Mesenchymal stem cell (in vitro differentiated cells and primary cell): ENCODE data around the gene VMAC.
A peak's percentile ranks its signal among the peaks of the same experiment; 100 is the strongest.

Experiments
- DNase-seq: peaks from one replicate; pipeline ENCODE4 v3.0.0-alpha.2; 2013
- H2AFZ ChIP-seq: one replicate; pipeline ENCODE4 v1.6.1; 2013; ENCODE audit warnings: low read depth, mild to moderate bottlenecking, control low read depth, inconsistent platforms, low read length, moderate library complexity
- H2AK5ac ChIP-seq: 2 replicates; pipeline ENCODE4 v1.6.1; 2013; ENCODE audit warnings: low read length, moderate library complexity, mild to moderate bottlenecking, inconsistent platforms; ENCODE audit not compliant: severe bottlenecking
- H2BK120ac ChIP-seq: one replicate; pipeline ENCODE4 v1.6.1; 2013; ENCODE audit warnings: low read depth, mild to moderate bottlenecking, inconsistent platforms, low read length, moderate library complexity
- H2BK12ac ChIP-seq, 2 experiments: one replicate each; pipeline ENCODE4 v1.6.1; 2013; ENCODE audit warnings: inconsistent platforms in 2 of 2, low read length in 2 of 2, mild to moderate bottlenecking in 2 of 2, moderate library complexity in 2 of 2, control low read depth in 1 of 2
- H2BK15ac ChIP-seq: one replicate; pipeline ENCODE4 v1.6.1; 2013; ENCODE audit warnings: mild to moderate bottlenecking, low read depth, inconsistent platforms; ENCODE audit not compliant: poor library complexity, severe bottlenecking
- H2BK5ac ChIP-seq: 2 replicates; pipeline ENCODE4 v1.6.1; 2013; ENCODE audit warnings: low read depth, mild to moderate bottlenecking, low read length, control low read depth, inconsistent platforms; ENCODE audit not compliant: poor library complexity, severe bottlenecking
- H3K14ac ChIP-seq, 2 experiments: one replicate each; pipeline ENCODE4 v1.6.1; 2013; ENCODE audit warnings: inconsistent platforms in 2 of 2, low read length in 2 of 2, control low read depth in 1 of 2, mild to moderate bottlenecking in 1 of 2, moderate library complexity in 1 of 2
- H3K18ac ChIP-seq, 2 experiments: one replicate each; pipeline ENCODE4 v1.6.1; 2013; ENCODE audit warnings: inconsistent platforms in 2 of 2, low read length in 2 of 2, control low read depth in 1 of 2, low read depth in 1 of 2, mild to moderate bottlenecking in 1 of 2
- H3K23ac ChIP-seq, 2 experiments: one replicate each; pipeline ENCODE4 v1.6.1; 2013; ENCODE audit warnings: inconsistent platforms in 2 of 2, low read length in 2 of 2, mild to moderate bottlenecking in 2 of 2, moderate library complexity in 2 of 2, control low read depth in 1 of 2
- H3K27ac ChIP-seq: 2 replicates; pipeline ENCODE4 v1.5.1; 2013; ENCODE audit warnings: mild to moderate bottlenecking, moderate library complexity, low read length, control low read depth, inconsistent platforms; ENCODE audit not compliant: poor library complexity, severe bottlenecking
- H3K27me3 ChIP-seq, 2 experiments: 2 replicates each; pipeline versions ENCODE4 v1.6.1 to v1.7.0; 2013; ENCODE audit warnings: low read length in 2 of 2, mild to moderate bottlenecking in 2 of 2, moderate library complexity in 2 of 2, control low read depth in 1 of 2, inconsistent platforms in 1 of 2; ENCODE audit not compliant: control insufficient read depth in 1 of 2, insufficient read depth in 1 of 2
- H3K36me3 ChIP-seq, 2 experiments: 2 replicates each; pipeline versions ENCODE4 v1.6.1 to v1.7.0; 2013; ENCODE audit warnings: low read length in 2 of 2, control low read depth in 1 of 2, inconsistent platforms in 1 of 2, low read depth in 1 of 2, mild to moderate bottlenecking in 1 of 2; ENCODE audit not compliant: insufficient read depth in 2 of 2, control insufficient read depth in 1 of 2
- H3K4ac ChIP-seq, 2 experiments: one replicate each; pipeline ENCODE4 v1.6.1; 2013; ENCODE audit warnings: inconsistent platforms in 2 of 2, low read length in 2 of 2, mild to moderate bottlenecking in 2 of 2, moderate library complexity in 2 of 2, control low read depth in 1 of 2, low read depth in 1 of 2
- H3K4me1 ChIP-seq: 2 replicates; pipeline ENCODE4 v1.6.1; 2013; ENCODE audit warnings: low read depth, low read length, control low read depth; ENCODE audit not compliant: control insufficient read depth, insufficient read depth
- H3K4me2 ChIP-seq: 2 replicates; pipeline ENCODE4 v1.6.1; 2013; ENCODE audit warnings: low read length, mild to moderate bottlenecking, inconsistent platforms; ENCODE audit not compliant: poor library complexity, severe bottlenecking
- H3K4me3 ChIP-seq, 2 experiments: 2 replicates each; pipeline versions ENCODE4 v1.5.1 to v1.7.0; 2013; ENCODE audit warnings: low read length in 2 of 2, mild to moderate bottlenecking in 2 of 2, control low read depth in 1 of 2, low read depth in 1 of 2; ENCODE audit not compliant: insufficient read depth in 1 of 2
- H3K79me1 ChIP-seq: replicated peaks from 2 replicates; pipeline ENCODE4 v1.6.1; 2013; ENCODE audit warnings: mild to moderate bottlenecking, control low read depth, low read length, inconsistent platforms; ENCODE audit not compliant: poor library complexity, severe bottlenecking
- H3K9ac ChIP-seq: 2 replicates; pipeline ENCODE4 v1.7.0; 2013; ENCODE audit warnings: mild to moderate bottlenecking, low read length, moderate library complexity
- H3K9me3 ChIP-seq: 2 replicates; pipeline ENCODE4 v1.7.0; 2013; ENCODE audit warnings: mild to moderate bottlenecking, low read length; ENCODE audit not compliant: control insufficient read depth
- H4K8ac ChIP-seq: one replicate; pipeline ENCODE4 v1.6.1; 2013; ENCODE audit warnings: inconsistent platforms, mild to moderate bottlenecking, low read length, moderate library complexity
- H4K91ac ChIP-seq: one replicate; pipeline ENCODE4 v1.6.1; 2013; ENCODE audit warnings: mild to moderate bottlenecking, low read length, inconsistent platforms
- WGBS: methylation state at CpG from one replicate; pipeline ENCODE4 v1.1.7; 2013; ENCODE audit warnings: mixed read lengths; 5-methylcytosine and 5-hydroxymethylcytosine counted together

Gene VMAC

DNA sequence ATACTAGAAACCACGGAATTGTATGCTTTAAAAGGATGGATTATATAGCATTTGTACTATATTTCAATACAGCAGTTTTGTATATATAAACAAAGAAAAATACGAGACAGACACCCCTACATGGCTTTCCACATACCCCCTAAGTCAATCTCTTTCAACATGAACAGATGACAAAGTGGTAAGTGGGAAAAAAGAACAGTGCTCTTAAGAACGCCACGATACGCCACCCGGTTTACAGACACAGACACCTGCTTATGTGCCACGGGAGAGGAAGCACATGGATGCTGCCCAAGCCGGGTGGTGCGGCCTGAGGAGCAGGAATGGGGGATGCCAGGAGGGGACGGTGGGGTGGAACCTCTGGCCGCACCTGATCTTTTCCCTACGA, 17.5 kb downstream of the VMAC start:
- Histone ChIP-seq H2AFZ (no peak overlapping the region), H4K8ac (no peak overlapping the region), H3K36me3 (peaks cover 88 to 92% of the 10 kb centered on the region in 2 experiments), H3K18ac (no peak overlapping the region), H2BK12ac (no peak overlapping the region), H3K4me3 (peak overlapping the region in 1 of 2 experiments; percentile 14), H2BK15ac (no peak overlapping the region), H3K4me2 (no peak overlapping the region), H3K23ac (no peak overlapping the region), H3K4me1 (no peaks in the 10 kb centered on the region), H2BK5ac (no peak overlapping the region), H4K91ac (no peak overlapping the region), H3K27ac (no peak overlapping the region), H2AK5ac (no peak overlapping the region), H2BK120ac (no peak overlapping the region), H3K4ac (no peak overlapping the region), H3K14ac (no peak overlapping the region), H3K79me1 (peaks cover 39% of the 10 kb centered on the region), H3K9me3 (no peaks in the 10 kb centered on the region), H3K27me3 (no peaks in the 10 kb centered on the region), H3K9ac (no peak overlapping the region)
- WGBS: 99% methylated on average over 11 of the region's 12 CpGs
- DNase-seq: no peak

DNA sequence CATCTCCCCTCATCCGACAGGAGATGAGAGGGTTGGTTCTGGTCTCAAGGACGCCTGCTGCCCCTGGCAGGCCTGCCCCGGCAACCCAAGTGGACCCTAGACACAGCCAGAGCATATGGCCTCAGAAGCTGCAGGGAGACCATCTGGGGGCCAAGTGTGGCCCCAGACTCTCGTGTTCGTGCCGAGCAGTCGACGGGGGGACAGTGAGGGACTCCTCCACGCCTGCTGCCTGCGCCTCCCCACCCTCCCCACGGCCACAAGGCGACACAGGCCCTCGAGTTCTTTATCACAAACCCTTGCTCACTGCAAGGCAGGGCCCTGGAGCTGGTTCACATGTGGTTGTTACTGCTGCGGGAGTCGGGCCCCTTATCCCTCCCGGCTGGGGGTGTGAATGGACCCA, 18.7 kb downstream of the VMAC start:
- Histone ChIP-seq H3K4me3 (no peak overlapping the region), H3K9me3 (no peaks in the 10 kb centered on the region), H3K36me3 (peaks cover 89 to 92% of the 10 kb centered on the region in 2 experiments), H3K79me1 (peaks cover 42% of the 10 kb centered on the region), H4K91ac (no peak overlapping the region), H3K4ac (no peak overlapping the region), H2BK5ac (no peak overlapping the region), H4K8ac (no peak overlapping the region), H3K4me2 (no peak overlapping the region), H3K27me3 (no peaks in the 10 kb centered on the region), H3K14ac (no peak overlapping the region), H2BK12ac (no peak overlapping the region), H2BK120ac (no peak overlapping the region), H3K4me1 (no peaks in the 10 kb centered on the region), H3K27ac (no peak overlapping the region), H2BK15ac (no peak overlapping the region), H2AK5ac (no peak overlapping the region), H3K9ac (no peak overlapping the region), H3K18ac (no peak overlapping the region), H3K23ac (no peak overlapping the region), H2AFZ (no peak overlapping the region)
- DNase-seq: no peak
- WGBS: 92% methylated on average over 16 of the region's 16 CpGs

DNA sequence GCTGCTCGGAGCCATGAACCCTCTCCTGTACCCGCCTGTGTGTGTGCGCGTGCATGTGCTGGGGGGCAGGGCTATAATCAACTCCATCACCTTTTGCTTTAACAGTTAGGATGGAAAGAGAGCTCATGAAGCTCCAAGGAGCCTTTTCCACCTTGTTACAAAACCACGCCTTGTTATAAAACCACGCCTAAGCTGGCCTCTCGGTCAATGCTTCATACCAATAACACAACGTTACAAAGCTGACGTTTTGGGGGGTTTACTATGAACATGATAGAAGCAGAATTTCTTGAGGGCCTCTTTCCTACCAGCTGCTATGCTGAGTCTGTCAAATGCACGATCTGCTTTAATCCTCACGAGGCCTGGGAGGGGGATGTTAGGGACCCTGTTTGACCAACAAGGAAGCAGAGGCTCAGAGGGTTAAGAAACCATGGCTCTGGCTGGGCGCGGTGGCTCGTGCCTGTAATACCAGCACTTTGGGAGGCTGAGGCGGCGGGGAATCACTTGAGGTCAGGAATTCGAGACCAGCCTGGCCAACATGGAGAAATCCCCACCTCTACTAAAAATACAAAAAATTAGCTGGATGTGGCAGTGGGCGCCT, 21.3 kb downstream of the VMAC start:
- H4K91ac ChIP-seq: no peak overlapping the region
- no peaks in the 10 kb centered on the region for H3K4me1 ChIP-seq
- H3K4me3 ChIP-seq: no peak overlapping the region
- H3K14ac ChIP-seq: no peak overlapping the region
- no peak overlapping the region for H3K27ac ChIP-seq
- no peak overlapping the region for H3K4me2 ChIP-seq
- peaks cover 41% of the 10 kb centered on the region for H3K79me1 ChIP-seq
- H3K9ac ChIP-seq: peak overlapping the region; percentile 89
- no peak for DNase-seq
- no peak overlapping the region for H3K4ac ChIP-seq
- no peak overlapping the region for H3K18ac ChIP-seq
- H2BK5ac ChIP-seq: no peak overlapping the region
- H2BK15ac ChIP-seq: no peak overlapping the region
- H3K23ac ChIP-seq: no peak overlapping the region
- no peak overlapping the region for H2AK5ac ChIP-seq
- peaks cover 91 to 94% of the 10 kb centered on the region in 2 experiments for H3K36me3 ChIP-seq
- H2BK12ac ChIP-seq: no peak overlapping the region
- no peak overlapping the region for H2AFZ ChIP-seq
- H3K27me3 ChIP-seq: no peaks in the 10 kb centered on the region
- no peaks in the 10 kb centered on the region for H3K9me3 ChIP-seq
- H4K8ac ChIP-seq: no peak overlapping the region
- no peak overlapping the region for H2BK120ac ChIP-seq
- WGBS: 96% methylated on average over 13 of the region's 18 CpGs

DNA sequence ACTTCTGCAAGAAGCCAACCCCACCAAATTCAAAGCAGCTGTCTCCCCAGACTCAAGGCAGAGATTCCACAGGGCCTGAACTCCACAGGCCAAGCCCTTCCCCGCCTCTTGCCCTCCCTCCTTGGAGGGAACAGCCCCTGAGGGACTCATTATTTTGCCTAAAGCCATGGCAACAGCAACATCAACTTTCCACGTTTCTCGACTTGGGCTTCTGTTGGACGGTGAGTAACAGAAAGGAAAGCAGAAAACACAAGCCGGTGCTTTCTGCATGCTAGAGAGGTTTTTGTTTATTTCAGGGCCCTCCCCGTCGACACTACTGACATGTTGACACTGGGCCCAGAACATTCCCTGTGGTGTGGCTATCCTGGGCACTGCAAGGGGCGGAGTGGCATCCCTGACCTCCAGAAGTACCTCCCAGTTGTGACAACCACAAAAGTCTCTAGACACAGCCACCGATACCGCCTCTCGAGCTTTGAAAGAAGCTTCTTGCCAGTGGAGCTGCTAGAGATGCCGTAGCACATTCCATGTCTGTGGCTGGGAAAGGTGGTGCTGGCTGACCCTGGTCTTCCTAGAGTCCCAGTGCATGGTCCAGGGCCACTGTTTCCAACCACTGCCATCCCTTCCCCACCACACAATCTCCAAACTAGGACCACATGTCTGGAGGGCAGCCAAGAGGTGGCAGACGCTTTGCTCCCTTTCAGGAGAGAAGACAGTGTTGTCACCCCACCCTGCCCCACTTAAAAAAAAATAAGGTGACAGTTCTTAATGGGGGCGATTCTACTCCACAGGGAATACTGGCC, 22.2 kb downstream of the VMAC start:
- H3K18ac ChIP-seq: peak overlapping the region in 1 of 2 experiments; percentile 50
- no peaks in the 10 kb centered on the region for H3K9me3 ChIP-seq
- no peak overlapping the region for H4K91ac ChIP-seq
- no peak overlapping the region for H2AK5ac ChIP-seq
- 48% methylated on average over 14 of the region's 14 CpGs for WGBS
- H3K9ac ChIP-seq: peak overlapping the region; percentile 89
- H3K4me1 ChIP-seq: no peaks in the 10 kb centered on the region
- no peak overlapping the region for H2BK120ac ChIP-seq
- no peak overlapping the region for H2BK5ac ChIP-seq
- no peak overlapping the region for H3K4ac ChIP-seq
- peaks cover 90 to 94% of the 10 kb centered on the region in 2 experiments for H3K36me3 ChIP-seq
- H3K79me1 ChIP-seq: peaks cover 46% of the 10 kb centered on the region
- no peak overlapping the region for H3K27ac ChIP-seq
- H3K4me2 ChIP-seq: no peak overlapping the region
- no peak overlapping the region for H3K14ac ChIP-seq
- peak overlapping the region; percentile 42 for H4K8ac ChIP-seq
- no peaks in the 10 kb centered on the region for H3K27me3 ChIP-seq
- H2BK12ac ChIP-seq: no peak overlapping the region
- DNase-seq: peak; percentile 94
- H3K23ac ChIP-seq: no peak overlapping the region
- H2AFZ ChIP-seq: no peak overlapping the region
- H3K4me3 ChIP-seq: peak overlapping the region in 1 of 2 experiments; percentile 63
- H2BK15ac ChIP-seq: no peak overlapping the region
